ENCODE measurements around the gene HLCS. TPM values are rescaled to one million over a fixed set of nuclear protein-coding genes. Genes with fewer than 3 reads are reported as not detected.

The HLCS gene
- total and polyA plus RNA-seq, 2 donors (not counting 3 experiments of a cell fraction or from before 2014, with no cell fraction given), result 6.7 to 17.2 TPM

- no peak overlapping the region for H3K9ac ChIP-seq (replicated peaks; ENCODE audit: extremely low read depth, insufficient read depth, low read length)
- H3K4me3 ChIP-seq (replicated peaks in 1 of 3; ENCODE audit: insufficient read depth in 1 of 3, low read depth in 1 of 3, low read length in 3 of 3), result no peak overlapping the region
- no peaks in the 10 kb centered on the region for H3K9me1 ChIP-seq (replicated peaks; ENCODE audit: control insufficient read depth, extremely low read depth, insufficient read depth, low read length)
- peaks cover 10% of the 10 kb centered on the region for H3K4me1 ChIP-seq (ENCODE audit: control insufficient read depth, extremely low read depth, insufficient read depth, low read length)
- H3K27me3 ChIP-seq (ENCODE audit: control insufficient read depth in 2 of 2, insufficient read depth in 2 of 2, low read length in 2 of 2), result no peaks in the 10 kb centered on the region
- DNase-seq (ENCODE audit: low read depth, low spot score), result no peak
- no peaks in the 10 kb centered on the region for H3K9me3 ChIP-seq (replicated peaks; ENCODE audit: control insufficient read depth, insufficient read depth, low read length)
- POLR2A ChIA-PET, result no interaction called here
- H3K27ac ChIP-seq (ENCODE audit: insufficient read depth, low read depth, low read length), result no peak overlapping the region
- BruUV-seq (replicated peaks), result no TSS peak
- dilution Hi-C loops (cut with MboI; ENCODE audit: extremely low pct_ligation_motif_present, low sequenced_read_pairs), result no loop called here
- H2AFZ ChIP-seq (ENCODE audit: low read depth, low read length), result no peak overlapping the region
- no peaks in the 10 kb centered on the region for H3K36me3 ChIP-seq (ENCODE audit: control insufficient read depth in 2 of 2, extremely low read depth in 1 of 2, insufficient read depth in 2 of 2, low read length in 2 of 2)
- CTCF ChIA-PET, result interaction anchor here (0.9 to 1.8 kb wide), 4 partner anchors 9 to 113 kb away, joined by 3 to 4 read pairs (median 4); no protein-coding TSS in a partner anchor
- no peak overlapping the region for H3K4me2 ChIP-seq (ENCODE audit: insufficient read depth, low read length)
- intact Hi-C loops (cut with micrococcal nuclease), result no loop called here
- H3K79me2 ChIP-seq (ENCODE audit: control insufficient read depth, insufficient read depth, low read length), result no peaks in the 10 kb centered on the region
- H4K20me1 ChIP-seq (replicated peaks; ENCODE audit: control insufficient read depth, extremely low read depth, insufficient read depth, low read length), result no peaks in the 10 kb centered on the region
- TF ChIP-seq JUN (IDR thresholded peaks at IDR 0.05; ENCODE audit: borderline replicate concordance, insufficient read depth, insufficient read length, low read depth) (no peak), GATA2 (IDR thresholded peaks at IDR 0.05; ENCODE audit: insufficient read depth, insufficient read length, low read depth, low read length) (no peak), MYC (IDR thresholded peaks at IDR 0.05; ENCODE audit: low read depth, low read length) (no peak), POLR2A (IDR thresholded peaks at IDR 0.05; ENCODE audit: low read depth, low read length) (no peak), CTCF (IDR thresholded peaks at IDR 0.05; ENCODE audit: extremely low read depth in 1 of 2, insufficient read depth in 1 of 2, low read depth in 1 of 2, low read length in 2 of 2) (no peak), EZH2 (IDR thresholded peaks at IDR 0.05; ENCODE audit: borderline replicate concordance, low read depth, low read length, severe bottlenecking) (no peak), MAX (IDR thresholded peaks at IDR 0.05; ENCODE audit: insufficient read depth, insufficient read length) (no peak), POLR2AphosphoS5 (IDR thresholded peaks at IDR 0.05; ENCODE audit: insufficient read depth, low read depth, low read length) (no peak), FOS (IDR thresholded peaks at IDR 0.05; ENCODE audit: borderline replicate concordance, insufficient read depth, low read length) (no peak)
- FAIRE-seq, result no peak
Measured at GRCh38 chr21:36803816-36804439, 162.5 kb downstream of the HLCS start.

All from endothelial cell of umbilical vein (primary cell).